Hippocampal formation (tissue), 2 donors: ENCODE measurements around the gene RPS10.
"Not testable (repeated sequence)": the region's sequence is repeated elsewhere in the genome, so short reads cannot be mapped to it uniquely, and the experiment has no call there.

Experiments
- DNase-seq, 2 donors: peaks; one replicate each; lab custom pipeline; 2025; lab: John Stamatoyannopoulos, UW

The RPS10 gene

DNA sequence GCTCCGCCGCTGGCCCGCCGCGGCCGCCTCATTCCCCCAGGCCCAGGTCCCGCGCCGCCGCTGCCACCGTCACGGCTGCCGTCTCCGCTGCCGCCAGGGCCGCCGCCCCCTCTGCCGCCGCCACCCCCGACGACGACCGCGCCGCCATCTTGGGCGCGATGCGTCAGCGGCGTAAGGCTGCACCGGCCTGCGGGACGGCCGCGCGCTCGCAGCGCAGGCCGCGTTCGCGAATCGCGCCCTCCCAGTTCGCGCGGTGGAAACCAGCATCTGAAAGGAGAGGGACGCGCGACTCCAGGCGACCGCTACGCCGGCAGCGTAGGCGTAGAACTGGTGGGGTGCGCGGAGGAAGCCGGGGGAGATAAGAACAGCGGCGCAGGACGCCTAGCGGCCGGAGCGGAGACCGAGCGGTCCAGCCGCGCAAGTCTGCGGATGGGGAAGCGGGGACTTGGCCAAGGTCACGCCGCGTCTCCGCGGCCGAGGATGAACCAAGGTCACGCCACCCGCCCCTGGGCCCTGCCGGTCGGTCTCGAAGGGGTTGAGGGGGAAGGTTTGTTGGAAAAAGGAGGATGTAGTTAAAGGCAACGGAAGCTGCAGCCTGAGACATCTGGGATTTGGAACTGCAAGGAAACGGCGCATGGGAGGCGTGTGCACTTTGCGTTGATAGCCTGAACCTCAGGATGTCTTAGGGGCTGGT, 33.2 kb downstream of the RPS10 start, which contains the start of gene NUDT3:
Gene NUDT3, minus strand, starts transcription at position 173 of the 694 bp plus-strand sequence. CDS start 307 bp downstream, outside the sequence.
- peak; percentile 93 to 95 for DNase-seq

GRCh38 chr6:34391786-34392496, 33.9 kb downstream of the RPS10 start:
- DNase-seq = peak; percentile 21 to 63

- no peak for DNase-seq
These were observed 34.4 kb downstream of the RPS10 start for GRCh38 chr6:34391473-34391785.

- peak; percentile 3 to 49 for DNase-seq
These were observed 35.1 kb downstream of the RPS10 start for GRCh38 chr6:34390531-34391472.

GRCh38 chr6:34389034-34389433, 36.8 kb downstream of the RPS10 start:
- no peak for DNase-seq

- DNase-seq = no peak
These were observed 37.4 kb downstream of the RPS10 start for GRCh38 chr6:34388421-34388820.

DNA sequence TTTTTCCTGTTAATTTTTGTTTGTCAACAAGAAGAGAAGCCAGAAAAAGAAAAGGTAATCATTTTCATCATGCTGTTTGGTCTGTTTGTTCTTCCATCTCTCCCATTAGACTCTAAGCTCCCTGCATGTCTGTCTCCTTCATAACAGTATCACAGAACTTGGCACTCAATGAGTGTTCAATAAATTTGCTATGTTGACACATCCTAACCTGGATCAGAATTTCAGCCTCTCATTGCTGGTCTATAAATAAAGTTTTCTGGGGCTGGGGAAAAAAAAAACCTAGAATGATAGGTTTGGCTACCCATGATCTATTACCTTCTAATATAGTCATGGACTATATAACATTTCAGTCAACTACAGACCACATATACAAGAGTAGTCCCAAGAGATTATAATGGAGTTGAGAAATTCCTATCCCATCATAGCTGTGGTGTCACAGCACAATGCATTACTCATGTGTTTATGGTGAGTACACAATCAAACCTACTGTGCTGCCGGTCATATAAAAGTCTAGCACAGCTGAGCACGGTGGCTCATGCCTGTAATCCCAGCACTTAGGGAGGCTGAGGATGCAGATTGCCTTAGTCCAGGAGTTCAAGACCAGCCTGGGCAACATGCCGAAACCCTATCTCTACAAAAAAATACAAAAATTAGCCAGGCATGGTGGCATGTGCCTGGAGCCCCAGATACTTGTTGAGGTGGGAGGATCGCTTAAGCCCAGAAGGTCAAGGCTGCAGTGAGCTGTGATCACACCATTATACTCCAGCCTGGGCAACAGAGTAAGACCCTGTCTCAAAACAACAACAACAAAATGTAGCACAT, 39.3 kb downstream of the RPS10 start:
- DNase-seq = no peak

GRCh38 chr6:34385793-34386195, 40.1 kb downstream of the RPS10 start:
- no peak for DNase-seq

DNA sequence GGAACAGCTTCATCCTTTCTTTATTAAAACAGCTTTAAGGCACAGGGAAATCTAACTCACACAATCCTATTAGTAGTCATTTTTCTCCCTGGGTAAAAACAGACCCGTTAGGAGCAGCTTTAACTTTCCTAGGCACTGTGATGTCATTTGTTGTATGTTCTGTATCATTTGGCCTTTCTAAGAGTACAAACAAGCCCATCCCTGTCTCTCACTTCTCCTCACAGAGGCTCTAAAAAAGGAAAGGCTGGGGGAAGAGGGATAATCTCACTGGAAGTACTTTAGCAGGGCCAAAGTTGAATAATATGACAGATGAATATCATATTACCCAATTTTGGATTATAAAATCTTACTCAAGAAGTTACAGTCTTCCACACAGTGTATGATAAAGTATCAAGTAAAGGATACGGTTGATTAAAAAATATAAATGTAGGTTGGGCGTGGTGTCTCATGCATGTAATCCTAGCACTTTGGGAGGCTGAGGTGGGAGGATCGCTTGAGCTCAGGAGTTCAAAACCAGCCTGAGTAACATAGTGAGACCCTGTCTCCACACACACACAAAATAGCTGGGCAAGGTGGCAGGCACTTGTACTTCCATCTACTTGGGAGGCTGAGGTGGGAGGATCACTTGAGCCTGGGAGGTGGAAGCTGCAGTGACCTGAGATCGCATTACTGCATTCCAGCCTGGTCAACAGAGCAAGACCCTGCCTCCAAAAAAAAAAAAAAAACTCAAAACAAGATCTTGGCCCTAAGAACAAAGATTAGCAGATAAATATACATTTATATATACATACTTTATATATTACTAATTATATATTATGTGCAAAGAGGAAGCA, 41.3 kb downstream of the RPS10 start:
- no peak for DNase-seq

DNA sequence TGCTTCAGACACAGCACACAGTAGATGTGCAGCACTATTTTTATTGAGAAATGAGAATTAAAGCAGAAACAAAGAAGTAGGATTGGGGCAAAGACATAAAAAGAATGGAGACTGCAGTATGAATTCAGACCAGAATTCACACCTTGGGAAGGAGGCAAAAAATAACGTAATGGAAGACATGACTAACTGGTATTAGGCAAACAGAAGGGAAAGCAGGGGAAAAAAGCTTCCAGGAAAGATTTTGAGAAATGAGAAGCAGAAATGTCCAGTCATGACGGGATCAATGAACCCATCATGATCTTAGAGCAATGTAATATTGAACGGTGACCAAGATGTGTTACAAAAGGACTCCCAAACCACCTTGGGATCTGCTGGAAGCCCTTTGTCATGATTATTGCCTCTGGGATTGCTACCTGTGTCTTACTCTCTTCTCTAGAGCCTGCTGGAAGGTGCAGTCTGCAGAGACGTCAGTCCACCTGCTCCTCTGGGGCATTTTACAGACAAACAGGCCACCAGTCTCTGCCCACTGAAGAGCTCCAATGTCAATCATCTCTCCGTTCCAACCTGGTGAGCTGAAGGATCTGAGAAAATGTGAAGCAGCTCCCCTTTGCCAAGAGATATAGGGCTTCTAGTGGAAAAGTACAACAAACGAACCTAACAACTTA, 42.1 kb downstream of the RPS10 start:
- DNase-seq = no peak

DNA sequence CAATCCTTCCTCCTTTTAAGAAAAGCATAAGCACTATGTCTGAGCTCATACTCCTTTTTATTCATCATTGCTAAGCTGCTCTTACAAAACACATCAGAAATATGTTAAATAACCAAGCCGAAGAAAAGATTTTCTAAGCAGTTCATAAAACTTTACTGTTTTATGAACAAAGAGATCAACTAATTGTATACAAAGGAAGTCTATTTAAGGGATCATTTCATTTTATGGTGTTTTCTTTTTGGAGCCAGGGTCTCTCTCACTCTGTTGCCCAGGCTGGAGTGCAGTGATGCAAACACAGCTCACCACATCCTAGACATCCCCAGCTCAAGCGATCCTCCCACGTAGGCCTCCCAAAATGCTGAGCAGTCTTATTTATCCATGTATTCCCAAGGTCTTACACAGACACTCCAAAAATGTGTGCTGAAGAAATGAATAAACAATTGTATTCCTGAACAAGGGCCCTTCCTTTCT, 42.7 kb downstream of the RPS10 start:
- DNase-seq = no peak

DNA sequence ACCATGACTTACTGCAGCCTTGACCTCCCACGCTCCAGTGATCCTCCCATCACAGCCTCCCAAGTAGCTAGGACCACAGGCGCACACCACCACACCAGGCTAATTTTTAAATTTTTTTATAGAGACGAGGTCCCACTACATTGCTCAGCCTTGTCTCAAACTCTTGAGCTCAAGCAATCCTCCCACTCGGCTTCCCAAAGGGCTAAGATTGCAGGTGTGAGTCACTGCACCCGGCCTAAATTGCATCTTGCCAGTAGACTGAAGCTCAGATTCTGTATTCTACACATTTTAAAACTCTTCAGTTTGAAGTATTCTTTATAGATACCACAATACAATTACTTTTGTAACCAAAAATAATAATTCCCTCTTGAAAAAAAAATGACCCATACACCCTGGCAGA, 44.8 kb downstream of the RPS10 start:
- DNase-seq = no peak

GRCh38 chr6:34378470-34378869, 47.4 kb downstream of the RPS10 start:
- no peak for DNase-seq

DNA sequence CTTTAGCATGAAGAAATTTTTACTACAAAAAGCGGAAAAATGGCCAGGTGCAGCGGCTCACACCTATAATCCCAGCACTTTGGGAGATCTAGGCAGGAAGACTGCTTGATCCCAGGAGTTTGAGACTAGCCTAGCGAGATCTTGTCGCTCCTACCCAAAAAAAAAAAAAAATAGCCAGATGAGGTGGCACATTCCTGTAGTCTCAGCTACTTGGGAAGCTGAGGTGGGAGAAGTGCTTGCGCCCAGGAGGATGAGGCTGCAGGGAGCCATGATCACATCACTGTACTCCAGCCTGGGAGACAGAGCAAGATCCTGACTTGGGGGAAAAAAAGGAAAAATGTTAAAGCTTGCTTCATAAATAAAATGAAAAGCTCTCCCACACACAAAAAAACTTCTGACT, 47.9 kb downstream of the RPS10 start:
- DNase-seq = no peak

- DNase-seq = not testable (repeated sequence)
These were observed 48.3 kb downstream of the RPS10 start for GRCh38 chr6:34377571-34377970.

DNA sequence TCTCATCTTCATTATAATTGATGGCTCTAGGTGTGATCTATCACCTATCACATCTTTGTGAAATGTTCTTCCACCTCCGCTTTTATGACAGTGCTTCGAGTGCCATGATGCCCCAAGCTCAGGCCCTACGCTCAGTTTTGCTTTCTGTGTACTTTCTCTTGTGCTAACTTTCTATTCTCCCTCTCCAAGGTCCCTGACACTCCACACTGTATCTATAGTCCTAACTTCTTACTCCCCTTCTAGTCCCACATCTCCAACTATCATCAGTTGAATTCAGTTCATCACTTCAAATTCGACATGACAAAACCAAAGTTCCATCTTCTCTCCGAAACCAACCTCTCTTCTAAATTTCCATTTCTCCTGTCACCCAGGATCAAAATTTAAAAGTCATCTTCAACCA, 50.0 kb downstream of the RPS10 start:
- no peak for DNase-seq

GRCh38 chr6:34374508-34374907, 51.4 kb downstream of the RPS10 start:
- DNase-seq = no peak

DNA sequence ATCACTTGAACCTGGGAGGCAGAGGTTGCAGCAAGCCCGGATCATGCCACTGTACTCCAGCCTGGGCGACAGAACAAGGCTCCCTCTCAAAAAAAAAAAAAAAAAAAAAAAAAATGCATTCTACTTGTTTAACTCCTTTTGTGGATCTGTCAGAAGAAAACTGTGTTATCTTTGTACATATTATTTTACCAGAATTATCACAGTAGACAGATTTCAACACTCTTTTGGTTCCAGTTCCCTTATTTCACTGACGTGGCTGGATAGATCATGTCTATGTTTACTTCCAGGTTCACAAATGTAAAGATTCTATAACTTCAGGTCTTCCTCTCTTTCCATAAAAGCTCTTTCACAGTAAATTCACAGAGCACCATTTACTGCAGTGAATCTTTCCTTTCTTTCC, 51.8 kb downstream of the RPS10 start:
- DNase-seq = no peak

DNA sequence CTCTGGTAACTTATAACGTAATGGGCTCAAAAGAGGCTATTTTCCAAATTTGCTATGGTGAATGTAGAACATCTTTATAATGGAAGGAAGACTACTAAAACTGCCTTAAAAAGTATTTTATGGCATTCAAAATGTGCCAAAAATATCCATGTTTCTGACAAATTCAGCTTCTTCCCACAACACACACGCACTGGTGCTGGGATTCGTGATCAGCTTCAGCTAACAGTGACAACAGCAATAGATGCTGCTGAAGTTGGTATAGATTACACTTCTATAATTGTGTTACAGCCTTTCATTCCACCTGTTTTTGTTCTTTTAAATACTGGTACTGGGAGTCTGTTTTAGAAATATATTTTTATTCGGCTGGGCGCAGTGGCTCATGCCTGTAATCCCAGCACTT, 52.4 kb downstream of the RPS10 start:
- no peak for DNase-seq

DNA sequence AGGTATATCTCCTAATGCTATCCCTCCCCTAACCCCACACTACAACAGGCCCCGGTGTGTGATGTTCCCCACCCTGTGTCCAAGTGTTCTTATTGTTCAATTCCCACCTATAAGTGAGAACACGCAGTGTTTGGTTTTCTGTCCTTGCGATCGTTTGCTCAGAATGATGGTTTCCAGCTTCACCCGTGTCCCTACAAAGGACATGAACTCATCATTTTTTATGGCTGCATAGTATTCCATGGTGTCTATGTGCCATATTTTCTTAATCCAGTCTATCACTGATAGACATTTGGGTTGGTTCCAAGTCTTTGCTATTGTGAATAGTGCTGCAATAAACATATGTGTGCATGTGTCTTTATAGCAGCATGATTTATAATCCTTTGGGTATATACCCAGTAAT, 54.0 kb downstream of the RPS10 start:
- DNase-seq = not testable (repeated sequence)
